Measurements from ENCODE around the gene KIAA0586.
"Not testable (repeated sequence)": the region's sequence is repeated elsewhere in the genome, so short reads cannot be mapped to it uniquely, and the experiment has no call there.

Gene KIAA0586

GRCh38 chr14:58427281-58428117 is at the start of gene KIAA0586, which contains the start of gene TIMM9:
Gene KIAA0586 (plus strand): TSS chr14:58427719. CDS start chr14:58428265, 546 bp downstream.
Gene TIMM9 (minus strand): TSS chr14:58427531. CDS start chr14:58411945, 15,586 bp downstream.
- ATAC-seq, result peak; percentile 97
- Mint-ChIP-seq H3K4me3 (peak within 1 kb of the TSS; percentile 80), H3K27me3 (no peaks in the 10 kb centered on the region), H3K9me3 (no peaks in the 10 kb centered on the region), H3K4me1 (peaks cover 29% of the 10 kb centered on the region), H3K27ac (peak within 1 kb of the TSS; percentile 93), H3K36me3 (no peaks in the 10 kb centered on the region)

- ATAC-seq, result no peak
- no peaks in the 10 kb centered on the region for H3K27me3 Mint-ChIP-seq
- H3K4me3 Mint-ChIP-seq, result no peak overlapping the region
- H3K36me3 Mint-ChIP-seq, result peaks cover 7% of the 10 kb centered on the region
- H3K4me1 Mint-ChIP-seq, result no peaks in the 10 kb centered on the region
- peaks cover 3% of the 10 kb centered on the region for H3K9me3 Mint-ChIP-seq
- H3K27ac Mint-ChIP-seq, result no peak overlapping the region
These were observed 36.7 kb upstream of the KIAA0586 start for GRCh38 chr14:58390830-58391229.

GRCh38 chr14:58395562-58395811 is 32.0 kb upstream of the KIAA0586 start:
- Mint-ChIP-seq H3K27me3 (no peaks in the 10 kb centered on the region), H3K9me3 (no peaks in the 10 kb centered on the region), H3K36me3 (peaks cover 5% of the 10 kb centered on the region), H3K4me3 (peak overlapping the region; percentile 76), H3K4me1 (peaks cover 13% of the 10 kb centered on the region), H3K27ac (peak overlapping the region; percentile 85)
- ATAC-seq, result no peak

- no peaks in the 10 kb centered on the region for H3K9me3 Mint-ChIP-seq
- peak within 1 kb of the TSS; percentile 85 for H3K27ac Mint-ChIP-seq
- H3K4me1 Mint-ChIP-seq, result peaks cover 13% of the 10 kb centered on the region
- ATAC-seq, result peak; percentile 96
- H3K36me3 Mint-ChIP-seq, result peaks cover 9% of the 10 kb centered on the region
- no peaks in the 10 kb centered on the region for H3K27me3 Mint-ChIP-seq
- H3K4me3 Mint-ChIP-seq, result peak within 1 kb of the TSS; percentile 76
These were observed 31.4 kb upstream of the KIAA0586 start, which contains the start of gene TOMM20L for GRCh38 chr14:58395812-58396788. Gene TOMM20L (plus strand): TSS chr14:58395930. CDS start chr14:58395958, 28 bp downstream.

- H3K27ac Mint-ChIP-seq, result peak overlapping the region; percentile 85
These were observed 30.4 kb upstream of the KIAA0586 start for GRCh38 chr14:58397156-58397555.

GRCh38 chr14:58398495-58398894 is 29.0 kb upstream of the KIAA0586 start:
- peaks cover 13% of the 10 kb centered on the region for H3K4me1 Mint-ChIP-seq
- no peak for ATAC-seq
- H3K27ac Mint-ChIP-seq, result no peak overlapping the region
- H3K9me3 Mint-ChIP-seq, result no peaks in the 10 kb centered on the region
- no peaks in the 10 kb centered on the region for H3K27me3 Mint-ChIP-seq
- H3K36me3 Mint-ChIP-seq, result peaks cover 11% of the 10 kb centered on the region
- no peak overlapping the region for H3K4me3 Mint-ChIP-seq

More at GRCh38 chr14:58397156-58397555, 30.4 kb upstream of the KIAA0586 start:
- ATAC-seq, result no peak
- no peaks in the 10 kb centered on the region for H3K27me3 Mint-ChIP-seq
- no peaks in the 10 kb centered on the region for H3K9me3 Mint-ChIP-seq
- H3K36me3 Mint-ChIP-seq, result peaks cover 11% of the 10 kb centered on the region
- H3K4me3 Mint-ChIP-seq, result no peak overlapping the region
- H3K4me1 Mint-ChIP-seq, result peaks cover 13% of the 10 kb centered on the region

GRCh38 chr14:58398895-58399294 is 28.6 kb upstream of the KIAA0586 start:
- no peaks in the 10 kb centered on the region for H3K9me3 Mint-ChIP-seq
- H3K27ac Mint-ChIP-seq, result no peak overlapping the region
- ATAC-seq, result no peak
- no peak overlapping the region for H3K4me3 Mint-ChIP-seq
- peaks cover 11% of the 10 kb centered on the region for H3K36me3 Mint-ChIP-seq
- H3K27me3 Mint-ChIP-seq, result no peaks in the 10 kb centered on the region
- H3K4me1 Mint-ChIP-seq, result peaks cover 13% of the 10 kb centered on the region

- Mint-ChIP-seq H3K27me3 (no peaks in the 10 kb centered on the region), H3K36me3 (peaks cover 19% of the 10 kb centered on the region), H3K27ac (no peak overlapping the region), H3K9me3 (no peaks in the 10 kb centered on the region), H3K4me1 (peaks cover 7% of the 10 kb centered on the region), H3K4me3 (no peak overlapping the region)
- no peak for ATAC-seq
These were observed 25.9 kb upstream of the KIAA0586 start for GRCh38 chr14:58401587-58401986.

- no peaks in the 10 kb centered on the region for H3K4me1 Mint-ChIP-seq
- H3K27me3 Mint-ChIP-seq, result no peaks in the 10 kb centered on the region
- H3K36me3 Mint-ChIP-seq, result peaks cover 35% of the 10 kb centered on the region
- no peak for ATAC-seq
- H3K4me3 Mint-ChIP-seq, result no peak overlapping the region
- no peak overlapping the region for H3K27ac Mint-ChIP-seq
- H3K9me3 Mint-ChIP-seq, result no peaks in the 10 kb centered on the region
These were observed 18.8 kb upstream of the KIAA0586 start for GRCh38 chr14:58408681-58409215.

GRCh38 chr14:58414845-58415244 is 12.7 kb upstream of the KIAA0586 start:
- Mint-ChIP-seq H3K4me1 (peaks cover 27% of the 10 kb centered on the region), H3K27ac (no peak overlapping the region), H3K36me3 (peaks cover 58% of the 10 kb centered on the region), H3K9me3 (no peaks in the 10 kb centered on the region), H3K27me3 (no peaks in the 10 kb centered on the region), H3K4me3 (no peak overlapping the region)
- ATAC-seq, result no peak

- no peaks in the 10 kb centered on the region for H3K9me3 Mint-ChIP-seq
- no peak overlapping the region for H3K27ac Mint-ChIP-seq
- peaks cover 27% of the 10 kb centered on the region for H3K4me1 Mint-ChIP-seq
- peaks cover 62% of the 10 kb centered on the region for H3K36me3 Mint-ChIP-seq
- no peaks in the 10 kb centered on the region for H3K27me3 Mint-ChIP-seq
- no peak for ATAC-seq
- no peak overlapping the region for H3K4me3 Mint-ChIP-seq
These were observed 11.6 kb upstream of the KIAA0586 start for GRCh38 chr14:58415636-58416547.

GRCh38 chr14:58416934-58417333 is 10.6 kb upstream of the KIAA0586 start:
- Mint-ChIP-seq H3K27ac (peak overlapping the region; percentile 75), H3K36me3 (peaks cover 61% of the 10 kb centered on the region), H3K4me1 (peaks cover 27% of the 10 kb centered on the region)
- not testable (repeated sequence) for H3K27me3 Mint-ChIP-seq, H3K4me3 Mint-ChIP-seq, ATAC-seq, H3K9me3 Mint-ChIP-seq

GRCh38 chr14:58426670-58427280 is 744 bp upstream of the KIAA0586 start:
- Mint-ChIP-seq H3K27me3 (no peaks in the 10 kb centered on the region), H3K4me1 (peaks cover 29% of the 10 kb centered on the region), H3K4me3 (peak overlapping the region; percentile 80), H3K9me3 (no peaks in the 10 kb centered on the region), H3K27ac (peak overlapping the region; percentile 93), H3K36me3 (no peaks in the 10 kb centered on the region)
- ATAC-seq, result peak; percentile 77

GRCh38 chr14:58428118-58428683 is 682 bp downstream of the KIAA0586 start:
- Mint-ChIP-seq H3K9me3 (no peaks in the 10 kb centered on the region), H3K27ac (peak overlapping the region; percentile 93), H3K4me3 (peak overlapping the region; percentile 80), H3K27me3 (no peaks in the 10 kb centered on the region), H3K36me3 (peaks cover under 1% of the 10 kb centered on the region), H3K4me1 (peaks cover 29% of the 10 kb centered on the region)
- ATAC-seq, result no peak
